NT2/D1 (cell line): ENCODE measurements around the gene XPC.

Experiments used
- DNase-seq: peaks from one replicate; pipeline ENCODE4 v3.0.0-alpha.2; 2011; ENCODE audit warnings: low read depth, low spot score
- H3K27me3 ChIP-seq: 2 replicates; pipeline ENCODE4 v1.6.0; 2011; ENCODE audit warnings: mild to moderate bottlenecking; ENCODE audit not compliant: insufficient read length, insufficient read depth
- H3K36me3 ChIP-seq: 2 replicates; pipeline ENCODE4 v1.6.1; 2011; ENCODE audit warnings: mild to moderate bottlenecking, low read length, mixed read lengths; ENCODE audit not compliant: insufficient read depth, insufficient read length
- H3K4me1 ChIP-seq: 2 replicates; pipeline ENCODE4 v1.5.1; 2011; ENCODE audit not compliant: insufficient read depth, insufficient read length
- H3K4me3 ChIP-seq: 2 replicates; pipeline ENCODE4 v1.5.1; 2011; ENCODE audit warnings: low read depth; ENCODE audit not compliant: insufficient read length
- H3K9ac ChIP-seq: 2 replicates; pipeline ENCODE4 v1.6.0; 2011; ENCODE audit warnings: low read depth; ENCODE audit not compliant: insufficient read length
- H3K9me3 ChIP-seq: 2 replicates; pipeline ENCODE4 v1.5.1; 2011; ENCODE audit warnings: mild to moderate bottlenecking, low read length; ENCODE audit not compliant: insufficient read depth
- SUZ12 ChIP-seq: IDR thresholded peaks from 2 replicates; pipeline ENCODE4 v1.6.1; 2011; ENCODE audit not compliant: insufficient read length, insufficient read depth; ENCODE audit errors: extremely low read depth
- YY1 ChIP-seq: IDR thresholded peaks from 2 replicates; pipeline ENCODE4 v1.6.1; 2011; ENCODE audit not compliant: insufficient read length, insufficient read depth
- ZNF274 ChIP-seq: IDR thresholded peaks from 2 replicates; pipeline ENCODE4 v1.6.1; 2011; ENCODE audit warnings: mild to moderate bottlenecking, low read depth, low read length

Gene XPC

DNA sequence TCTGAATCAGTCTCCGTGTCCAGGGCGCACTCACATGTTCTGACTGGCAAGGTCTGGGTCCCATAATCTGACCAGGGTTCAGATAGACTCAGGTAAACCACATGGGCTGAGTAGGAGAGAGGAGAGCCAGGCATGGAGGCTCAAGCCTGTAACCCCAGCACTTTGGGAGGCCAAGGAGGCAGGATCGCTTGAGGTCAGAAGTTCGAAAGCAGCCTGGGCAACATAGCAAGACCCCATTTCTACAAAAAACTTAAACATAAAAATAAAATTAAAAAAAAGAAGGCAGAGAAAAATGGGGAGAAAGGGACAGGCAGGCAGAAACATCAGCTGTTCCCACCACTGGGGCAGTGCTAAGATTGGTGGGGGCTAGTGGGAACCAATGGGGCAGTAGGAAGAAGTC lies 48.2 kb downstream of the XPC start:
- Histone ChIP-seq H3K9ac (no peak overlapping the region), H3K9me3 (no peaks in the 10 kb centered on the region), H3K4me3 (no peak overlapping the region), H3K4me1 (peaks cover 5% of the 10 kb centered on the region), H3K36me3 (peaks cover 93% of the 10 kb centered on the region), H3K27me3 (no peaks in the 10 kb centered on the region)
- DNase-seq: no peak
- TF ChIP-seq ZNF274: no peak
- no peak for TF ChIP-seq SUZ12
- no peak for TF ChIP-seq YY1

DNA sequence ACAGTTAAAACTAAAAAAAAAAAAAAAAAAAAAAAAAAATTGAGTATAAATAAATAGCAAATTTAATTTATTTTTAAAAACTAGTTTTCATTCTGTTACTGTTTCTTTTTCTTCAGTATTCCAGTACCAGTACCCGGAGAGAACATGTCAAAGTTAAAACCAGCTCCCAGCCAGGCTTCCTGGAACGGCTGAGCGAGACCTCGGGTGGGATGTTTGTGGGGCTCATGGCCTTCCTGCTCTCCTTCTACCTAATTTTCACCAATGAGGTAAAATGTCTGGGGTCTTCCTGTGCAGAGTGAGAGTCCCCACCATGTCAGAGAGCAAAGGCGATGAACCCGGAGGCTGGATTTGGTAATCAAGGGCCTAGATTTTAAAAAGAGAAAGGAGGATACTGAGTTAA lies 49.1 kb downstream of the XPC start:
- H3K4me1 ChIP-seq: peaks cover 5% of the 10 kb centered on the region
- no peaks in the 10 kb centered on the region for H3K9me3 ChIP-seq
- H3K4me3 ChIP-seq: no peak overlapping the region
- no peak for DNase-seq
- H3K36me3 ChIP-seq: peaks cover 84% of the 10 kb centered on the region
- TF ChIP-seq YY1: no peak
- no peak for TF ChIP-seq SUZ12
- no peak for TF ChIP-seq ZNF274
- no peak overlapping the region for H3K9ac ChIP-seq
- H3K27me3 ChIP-seq: no peaks in the 10 kb centered on the region

DNA sequence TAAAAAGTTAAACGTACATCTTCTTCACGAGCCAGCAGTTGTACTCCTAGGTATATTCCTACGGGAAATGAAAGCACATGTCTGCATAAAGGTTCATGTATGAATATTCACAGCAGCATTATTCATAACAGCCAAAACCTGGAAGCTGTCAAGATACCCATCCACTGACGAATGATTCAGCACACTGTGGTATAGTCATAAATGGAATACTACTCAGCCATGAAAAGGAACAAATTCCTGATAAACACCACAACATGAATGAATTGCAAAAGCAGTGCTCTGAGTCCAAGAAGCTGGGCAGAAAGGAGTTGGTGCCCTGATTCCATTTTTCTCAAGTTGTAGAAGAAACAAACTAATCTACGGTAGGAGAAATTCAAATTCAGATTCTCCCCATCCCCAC lies 49.7 kb downstream of the XPC start:
- TF ChIP-seq SUZ12 (no peak), ZNF274 (no peak), YY1 (no peak)
- Histone ChIP-seq H3K27me3 (no peaks in the 10 kb centered on the region), H3K9me3 (no peaks in the 10 kb centered on the region), H3K36me3 (peaks cover 78% of the 10 kb centered on the region), H3K4me3 (no peak overlapping the region), H3K4me1 (peaks cover 5% of the 10 kb centered on the region), H3K9ac (no peak overlapping the region)
- DNase-seq: no peak

DNA sequence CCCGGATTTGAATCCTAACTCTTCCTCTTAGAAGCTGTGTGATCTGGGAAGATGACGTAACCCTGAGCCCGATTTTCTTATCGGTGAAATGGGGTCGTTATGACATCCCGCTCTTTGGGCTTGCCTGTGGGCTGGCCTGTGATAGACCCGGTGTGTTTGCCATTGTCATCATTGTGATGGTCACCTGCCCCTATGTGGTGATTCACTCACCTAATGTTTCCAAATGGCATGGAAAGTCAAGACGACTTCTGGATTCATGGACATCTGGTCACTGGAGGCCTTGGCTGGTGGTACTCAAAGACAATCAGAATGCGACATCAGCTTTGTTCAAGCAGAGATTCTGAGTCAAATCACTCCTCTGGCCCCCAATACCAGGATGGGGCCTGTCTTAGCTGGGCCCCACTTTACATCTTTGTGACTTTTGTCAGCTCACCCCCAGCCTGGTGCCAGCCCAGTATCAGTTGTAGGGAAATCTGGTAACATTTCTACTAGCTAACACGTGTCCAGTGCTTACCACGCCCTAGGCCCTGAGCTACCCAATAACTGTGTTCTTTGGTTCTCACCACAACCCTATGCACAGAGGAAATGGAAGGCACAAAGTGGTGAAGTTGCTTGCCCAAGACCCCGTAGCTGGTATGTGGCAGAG lies 50.8 kb downstream of the XPC start:
- Histone ChIP-seq H3K27me3 (no peaks in the 10 kb centered on the region), H3K9ac (no peak overlapping the region), H3K36me3 (peaks cover 67% of the 10 kb centered on the region), H3K4me3 (no peak overlapping the region), H3K9me3 (peaks cover 8% of the 10 kb centered on the region; the same call in 1 of the 2 replicates), H3K4me1 (peaks cover 5% of the 10 kb centered on the region)
- DNase-seq: no peak
- TF ChIP-seq SUZ12 (no peak), ZNF274 (no peak), YY1 (no peak)

DNA sequence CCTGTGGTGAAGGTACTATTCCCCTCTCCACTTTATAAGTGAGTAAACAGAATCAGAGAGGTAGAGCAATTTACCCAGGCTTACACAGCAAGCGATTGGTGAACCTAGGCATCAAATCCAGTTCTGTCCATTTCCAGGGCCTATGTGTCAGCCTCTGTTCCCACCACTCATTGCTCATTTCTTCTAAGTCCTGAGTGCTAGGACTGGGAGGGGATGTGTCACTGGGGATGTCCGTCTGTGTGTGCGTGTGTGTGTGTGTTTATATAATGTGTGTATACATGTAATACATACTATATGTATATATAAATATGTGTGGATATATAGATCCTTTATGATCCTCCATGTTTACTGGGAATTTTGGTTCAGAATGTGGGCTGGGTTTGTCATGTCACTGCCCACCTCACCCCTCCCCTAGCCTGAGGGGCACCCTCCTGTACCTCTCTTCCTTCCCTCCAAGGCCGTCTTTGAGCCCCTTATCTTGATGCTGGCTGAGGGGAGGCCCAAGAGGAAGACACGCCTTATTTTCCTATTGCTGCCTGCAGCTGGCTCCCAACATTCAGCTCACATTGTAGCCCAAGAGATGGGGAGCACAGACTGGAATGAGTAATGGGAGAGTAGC lies 51.4 kb downstream of the XPC start:
- Histone ChIP-seq H3K36me3 (peaks cover 67% of the 10 kb centered on the region), H3K9me3 (peaks cover 14% of the 10 kb centered on the region), H3K4me1 (peaks cover 5% of the 10 kb centered on the region), H3K27me3 (no peaks in the 10 kb centered on the region), H3K9ac (no peak overlapping the region), H3K4me3 (no peak overlapping the region)
- DNase-seq: no peak
- TF ChIP-seq SUZ12: no peak
- TF ChIP-seq ZNF274: no peak
- TF ChIP-seq YY1: no peak

DNA sequence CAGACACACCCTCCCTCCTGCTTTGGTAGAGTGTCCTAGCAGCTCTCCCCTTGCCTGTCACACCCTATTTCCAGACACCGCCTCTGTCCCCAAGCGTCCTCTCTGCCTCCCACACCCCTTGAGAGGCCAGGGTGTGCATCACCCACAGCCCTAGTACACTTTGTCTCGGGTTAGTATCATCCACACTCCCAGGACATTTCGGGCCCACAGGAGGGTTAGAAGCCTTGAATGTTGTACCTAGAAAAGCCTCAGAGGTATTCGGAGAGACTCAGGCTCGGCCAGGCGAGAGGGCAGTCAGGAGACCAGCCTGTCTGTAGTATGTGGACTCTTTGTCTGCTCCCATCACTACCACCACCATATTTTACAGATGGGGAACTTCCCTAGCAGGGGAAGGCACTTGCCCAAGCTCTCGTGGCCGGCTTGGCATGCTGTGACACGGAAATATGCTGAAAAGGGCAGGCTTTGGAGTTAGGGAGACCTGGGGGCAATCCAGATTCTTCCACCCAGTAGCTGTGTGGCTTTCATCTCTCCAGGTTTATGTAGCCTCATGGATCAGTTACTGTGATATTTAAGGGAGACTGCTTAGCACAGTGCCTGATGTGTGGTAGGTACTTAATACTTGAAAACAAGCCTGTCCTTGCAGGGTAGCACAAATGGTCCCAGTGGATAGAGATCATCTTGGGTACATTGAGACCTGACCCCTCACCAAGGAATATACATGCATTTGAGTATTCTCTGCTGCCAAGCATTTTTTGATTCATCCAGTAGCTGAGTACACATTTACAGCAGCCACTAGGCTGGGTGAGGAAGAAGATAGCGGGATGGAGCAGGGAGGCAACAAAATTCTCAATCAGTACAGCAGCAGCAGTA lies 52.1 kb downstream of the XPC start:
- no peaks in the 10 kb centered on the region for H3K27me3 ChIP-seq
- peaks cover 22% of the 10 kb centered on the region for H3K9me3 ChIP-seq
- TF ChIP-seq ZNF274: no peak
- TF ChIP-seq YY1: no peak
- no peak for TF ChIP-seq SUZ12
- H3K4me1 ChIP-seq: peaks cover 5% of the 10 kb centered on the region
- peak overlapping the region; percentile 97 for H3K4me3 ChIP-seq
- DNase-seq: no peak
- H3K36me3 ChIP-seq: peaks cover 67% of the 10 kb centered on the region
- peak overlapping the region; percentile 97 for H3K9ac ChIP-seq
